Endodermal cell (in vitro differentiated cells): ENCODE measurements around the gene DEFB121. TPM values are rescaled to one million over a fixed set of nuclear protein-coding genes. Genes with fewer than 3 reads are reported as not detected.
"Not testable (repeated sequence)": the region's sequence is repeated elsewhere in the genome, so short reads cannot be mapped to it uniquely, and the experiment has no call there.

Experiments used
- DNase-seq: peaks from one replicate; pipeline ENCODE4 v3.0.0-alpha.2; 2017
- H3K27ac ChIP-seq: 2 replicates; pipeline ENCODE4 v1.5.1; 2013; ENCODE audit warnings: mild to moderate bottlenecking, low read depth, low read length, moderate library complexity
- H3K27me3 ChIP-seq: 2 replicates; pipeline ENCODE4 v1.6.1; 2013; ENCODE audit warnings: mild to moderate bottlenecking, low read length, moderate library complexity; ENCODE audit not compliant: insufficient read depth, control insufficient read depth, poor library complexity, severe bottlenecking
- H3K36me3 ChIP-seq: 2 replicates; pipeline ENCODE4 v1.7.0; 2013; ENCODE audit warnings: mild to moderate bottlenecking, low read length, moderate library complexity; ENCODE audit not compliant: control insufficient read depth, insufficient read depth
- H3K4me1 ChIP-seq: one replicate; pipeline ENCODE4 v1.7.0; 2013; ENCODE audit warnings: low read length; ENCODE audit not compliant: control insufficient read depth, insufficient read depth
- H3K4me3 ChIP-seq: 2 replicates; pipeline ENCODE4 v1.5.1; 2013; ENCODE audit warnings: mild to moderate bottlenecking, low read length, moderate library complexity
- H3K9ac ChIP-seq: 2 replicates; pipeline ENCODE4 v1.6.1; 2013; ENCODE audit warnings: mild to moderate bottlenecking, low read length, moderate library complexity; ENCODE audit not compliant: poor library complexity, severe bottlenecking; ENCODE audit errors: extremely low read depth
- H3K9me3 ChIP-seq: 2 replicates; pipeline ENCODE4 v1.6.1; 2013; ENCODE audit warnings: mild to moderate bottlenecking, low read length, moderate library complexity; ENCODE audit not compliant: control insufficient read depth
- H3K27ac Mint-ChIP-seq: 2 replicates; pipeline ENCODE4 v1.8.0; 2020; ENCODE audit warnings: mixed read lengths
- H3K27me3 Mint-ChIP-seq: 2 replicates; pipeline ENCODE4 v1.8.0; 2021; ENCODE audit warnings: mild to moderate bottlenecking, mixed read lengths; ENCODE audit not compliant: insufficient read depth
- H3K36me3 Mint-ChIP-seq: 2 replicates; pipeline ENCODE4 v1.8.0; 2020; ENCODE audit warnings: low read depth, mixed read lengths
- H3K4me1 Mint-ChIP-seq: 2 replicates; pipeline ENCODE4 v1.8.0; 2020; ENCODE audit warnings: mixed read lengths
- H3K4me3 Mint-ChIP-seq: 2 replicates; pipeline ENCODE4 v1.8.0; 2020; ENCODE audit warnings: mild to moderate bottlenecking, moderate library complexity, mixed read lengths
- H3K9me3 Mint-ChIP-seq: 2 replicates; pipeline ENCODE4 v1.8.0; 2020; ENCODE audit warnings: mild to moderate bottlenecking, mixed read lengths
- WGBS, 2 experiments: methylation state at CpG; one replicate each; pipeline versions ENCODE4 v1.1.5 to v1.1.7; 2013; ENCODE audit warnings: missing lambda C conversion rate in 2 of 2, mixed read lengths in 1 of 2; ENCODE audit not compliant: insufficient coverage in 1 of 2, insufficient read length in 1 of 2; 5-methylcytosine and 5-hydroxymethylcytosine counted together
- total RNA-seq, 2 donors: library from RNA; stranded (reverse); fragmentation: NEBNext Ultra II Directional in 1 of 2; extraction: Animal tissue kit (Norgen Biotek cat#: 25700) in 1 of 2; gene quantifications; 2 replicates in 1 of 2; 3 replicates in 1 of 2; pipeline ENCODE4 v1.2.1, GENCODE V29; 2021
- TF ChIP-seq, protein P1 (sequence below): fragments of 200-600 bp; sonication (generic); conservative IDR thresholded peaks from 2 replicates; pipeline ENCODE4 v1.5.0; 2021; ENCODE audit warnings: antibody characterized with exemption, mild to moderate bottlenecking

The DEFB121 gene
- total RNA-seq, 2 donors from 2014 or later: not detected

DNA sequence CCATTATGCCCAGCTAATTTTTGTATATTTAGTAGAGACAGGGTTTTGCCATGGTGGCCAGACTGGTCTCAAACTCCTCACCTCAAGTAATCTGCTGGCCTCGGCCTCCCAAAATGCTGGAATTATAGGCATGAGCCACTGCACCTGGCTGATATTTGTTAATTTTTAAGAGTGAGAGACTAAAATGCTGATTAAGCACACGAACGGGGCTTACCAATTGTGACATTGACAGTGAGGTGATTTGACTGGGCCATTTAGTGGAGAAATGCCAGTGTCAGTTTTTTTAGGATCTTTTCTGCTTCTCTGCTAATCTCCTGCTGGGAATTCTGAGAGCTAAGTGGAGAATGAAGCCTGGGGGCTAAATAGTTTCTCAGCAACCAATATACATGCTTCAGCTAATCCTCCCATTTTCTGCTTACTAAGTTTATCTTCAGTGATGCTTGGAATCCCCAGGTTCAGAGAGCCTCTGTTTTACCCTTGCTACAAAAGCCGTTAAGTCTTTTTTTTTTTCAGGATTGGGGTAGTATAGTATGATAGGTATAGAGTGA is 24.6 kb upstream of the DEFB121 start:
- Mint-ChIP-seq H3K27ac (no peak overlapping the region), H3K4me1 (no peaks in the 10 kb centered on the region), H3K4me3 (no peak overlapping the region), H3K36me3 (no peaks in the 10 kb centered on the region), H3K9me3 (peaks cover 70% of the 10 kb centered on the region), H3K27me3 (no peaks in the 10 kb centered on the region)
- H3K27ac ChIP-seq: no peak overlapping the region
- peaks cover 42% of the 10 kb centered on the region for H3K9me3 ChIP-seq
- TF ChIP-seq, protein P1, sequence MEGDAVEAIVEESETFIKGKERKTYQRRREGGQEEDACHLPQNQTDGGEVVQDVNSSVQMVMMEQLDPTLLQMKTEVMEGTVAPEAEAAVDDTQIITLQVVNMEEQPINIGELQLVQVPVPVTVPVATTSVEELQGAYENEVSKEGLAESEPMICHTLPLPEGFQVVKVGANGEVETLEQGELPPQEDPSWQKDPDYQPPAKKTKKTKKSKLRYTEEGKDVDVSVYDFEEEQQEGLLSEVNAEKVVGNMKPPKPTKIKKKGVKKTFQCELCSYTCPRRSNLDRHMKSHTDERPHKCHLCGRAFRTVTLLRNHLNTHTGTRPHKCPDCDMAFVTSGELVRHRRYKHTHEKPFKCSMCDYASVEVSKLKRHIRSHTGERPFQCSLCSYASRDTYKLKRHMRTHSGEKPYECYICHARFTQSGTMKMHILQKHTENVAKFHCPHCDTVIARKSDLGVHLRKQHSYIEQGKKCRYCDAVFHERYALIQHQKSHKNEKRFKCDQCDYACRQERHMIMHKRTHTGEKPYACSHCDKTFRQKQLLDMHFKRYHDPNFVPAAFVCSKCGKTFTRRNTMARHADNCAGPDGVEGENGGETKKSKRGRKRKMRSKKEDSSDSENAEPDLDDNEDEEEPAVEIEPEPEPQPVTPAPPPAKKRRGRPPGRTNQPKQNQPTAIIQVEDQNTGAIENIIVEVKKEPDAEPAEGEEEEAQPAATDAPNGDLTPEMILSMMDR: no peak
- H3K9ac ChIP-seq: no peak overlapping the region
- no peak for DNase-seq
- no peaks in the 10 kb centered on the region for H3K4me1 ChIP-seq
- H3K36me3 ChIP-seq: no peaks in the 10 kb centered on the region
- no peaks in the 10 kb centered on the region for H3K27me3 ChIP-seq
- H3K4me3 ChIP-seq: no peak overlapping the region
- WGBS, 2 experiments: 74 to 83% methylated on average over 2 to 4 of the region's 4 CpGs

DNA sequence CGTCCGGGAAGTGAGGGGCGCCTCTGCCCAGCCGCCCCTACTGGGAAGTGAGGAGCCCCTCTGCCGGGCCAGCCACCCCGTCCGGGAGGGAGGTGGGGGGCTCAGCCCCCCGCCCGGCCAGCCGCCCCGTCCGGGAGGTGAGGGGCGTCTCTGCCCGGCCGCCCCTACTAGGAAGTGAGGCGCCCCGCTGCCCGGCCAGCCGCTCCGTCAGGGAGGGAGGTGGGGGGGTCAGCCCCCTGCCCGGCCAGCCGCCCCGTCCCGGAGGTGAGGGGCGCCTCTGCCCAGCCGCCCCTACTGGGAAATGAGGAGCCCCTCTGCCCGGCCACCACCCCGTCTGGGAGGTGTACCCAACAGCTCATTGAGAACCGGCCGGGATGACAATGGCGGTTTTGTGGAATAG is 21.6 kb upstream of the DEFB121 start:
- H3K4me3 Mint-ChIP-seq, H3K4me1 ChIP-seq, H3K9ac ChIP-seq, H3K4me1 Mint-ChIP-seq, H3K27ac Mint-ChIP-seq, H3K36me3 ChIP-seq, H3K36me3 Mint-ChIP-seq, H3K4me3 ChIP-seq, H3K27ac ChIP-seq, H3K27me3 Mint-ChIP-seq, H3K27me3 ChIP-seq, DNase-seq: not testable (repeated sequence)
- H3K9me3 Mint-ChIP-seq: peaks cover 72% of the 10 kb centered on the region
- WGBS, 2 experiments: 87 to 99% methylated on average over 12 to 22 of the region's 31 CpGs
- H3K9me3 ChIP-seq: peaks cover 49% of the 10 kb centered on the region

DNA sequence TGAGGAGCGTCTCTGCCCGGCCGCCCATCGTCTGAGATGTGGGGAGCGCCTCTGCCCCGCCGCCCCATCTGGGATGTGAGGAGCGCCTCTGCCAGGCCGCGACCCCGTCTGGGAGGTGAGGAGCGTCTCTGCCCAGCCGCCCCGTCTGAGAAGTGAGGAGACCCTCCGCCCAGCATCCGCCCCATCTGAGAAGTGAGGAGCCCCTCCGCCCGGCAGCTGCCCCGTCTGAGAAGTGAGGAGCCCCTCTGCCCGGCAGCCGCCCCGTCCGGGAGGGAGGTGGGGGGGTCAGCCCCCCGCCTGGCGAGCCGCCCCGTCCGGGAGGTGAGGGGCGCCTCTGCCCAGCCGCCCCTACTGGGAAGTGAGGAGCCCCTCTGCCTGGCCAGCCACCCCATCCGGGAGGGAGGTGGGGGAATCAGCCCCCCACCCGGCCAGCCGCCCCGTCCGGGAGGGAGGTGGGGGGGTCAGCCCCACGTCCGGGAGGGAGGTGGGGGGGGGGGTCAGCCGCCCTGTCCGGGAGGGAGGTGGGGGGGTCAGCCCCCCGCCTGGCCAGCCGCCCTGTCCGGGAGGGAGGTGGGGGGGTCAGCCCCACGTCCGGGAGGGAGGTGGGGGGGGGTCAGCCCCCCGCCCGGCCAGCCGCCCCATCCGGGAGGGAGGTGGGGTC is 21.0 kb upstream of the DEFB121 start:
- not testable (repeated sequence) for H3K36me3 ChIP-seq, H3K4me1 ChIP-seq, H3K27me3 Mint-ChIP-seq, H3K27me3 ChIP-seq, H3K36me3 Mint-ChIP-seq, H3K9ac ChIP-seq, DNase-seq, H3K27ac Mint-ChIP-seq, H3K4me3 ChIP-seq, H3K4me3 Mint-ChIP-seq, H3K27ac ChIP-seq, H3K4me1 Mint-ChIP-seq
- peaks cover 49% of the 10 kb centered on the region for H3K9me3 ChIP-seq
- H3K9me3 Mint-ChIP-seq: peaks cover 70% of the 10 kb centered on the region
- 86% methylated on average over 27 of the region's 48 CpGs; no CpG with 5 or more reads in 1 of the 2 experiments for WGBS, 2 experiments

DNA sequence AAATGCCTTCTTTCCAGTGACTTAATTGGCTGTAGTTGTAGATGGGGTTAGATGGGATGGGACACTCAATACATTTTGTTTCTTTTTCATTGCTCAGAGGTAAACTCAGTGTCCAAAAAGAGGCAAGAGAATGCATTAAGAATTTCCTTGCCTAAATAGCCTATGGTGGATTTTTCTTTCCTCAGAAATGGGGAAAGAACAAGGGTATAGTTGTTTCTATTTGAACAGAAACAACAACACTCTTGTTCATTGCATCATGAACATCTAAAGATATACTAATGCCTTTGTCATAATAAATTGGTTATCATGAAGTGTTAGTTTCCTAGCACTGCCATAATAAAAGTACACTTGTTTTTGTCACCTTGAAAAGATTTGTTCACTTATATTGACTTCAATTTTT is 19.8 kb upstream of the DEFB121 start:
- DNase-seq: no peak
- no peak overlapping the region for H3K27ac ChIP-seq
- TF ChIP-seq, protein P1: no peak
- no peak overlapping the region for H3K27ac Mint-ChIP-seq
- H3K27me3 Mint-ChIP-seq: no peaks in the 10 kb centered on the region
- H3K36me3 Mint-ChIP-seq: no peaks in the 10 kb centered on the region
- H3K4me3 ChIP-seq: no peak overlapping the region
- no peaks in the 10 kb centered on the region for H3K4me1 ChIP-seq
- no peak overlapping the region for H3K9ac ChIP-seq
- no peaks in the 10 kb centered on the region for H3K27me3 ChIP-seq
- H3K36me3 ChIP-seq: no peaks in the 10 kb centered on the region
- H3K4me1 Mint-ChIP-seq: no peaks in the 10 kb centered on the region
- no peak overlapping the region for H3K4me3 Mint-ChIP-seq
- H3K9me3 Mint-ChIP-seq: peaks cover 71% of the 10 kb centered on the region
- peaks cover 45% of the 10 kb centered on the region for H3K9me3 ChIP-seq
